Measurements from ENCODE around the gene RNPS1.
A peak's percentile ranks its signal among the peaks of the same experiment; 100 is the strongest.
"Not testable (repeated sequence)": the region's sequence is repeated elsewhere in the genome, so short reads cannot be mapped to it uniquely, and the experiment has no call there.

Gene RNPS1

DNA sequence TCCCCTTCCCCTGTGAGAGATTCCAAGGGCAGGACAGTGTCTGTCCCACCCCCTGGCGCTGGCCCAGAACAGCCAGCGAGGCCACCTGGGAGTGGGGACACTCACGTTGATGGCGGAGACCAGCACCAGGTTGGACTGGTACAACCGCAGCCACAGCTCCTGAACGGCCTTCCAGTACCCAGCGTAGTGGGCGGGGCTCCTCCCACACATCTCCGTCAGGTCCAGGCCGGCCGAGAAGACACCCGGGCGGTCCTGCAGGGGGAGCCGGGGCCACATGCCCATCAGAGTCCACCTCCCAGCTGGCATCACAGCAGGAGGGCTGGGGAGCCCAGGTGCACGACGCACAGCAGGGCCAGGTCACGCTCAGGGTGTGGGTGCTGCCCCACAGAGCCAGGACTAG lies 23.6 kb downstream of the RNPS1 start:
- H3K9ac ChIP-seq = 0 out of 22 replicates have a peak overlapping the region, but pooled peaks of 2 of the 11 experiments have one; percentile 1 to 6
- H3K4me2 ChIP-seq = no peak overlapping the region
- TF ChIP-seq Cebpa-rat (IDR thresholded peaks at IDR 0.05) = no peak
- no peaks in the 10 kb centered on the region for H3K27me3 ChIP-seq
- no peak overlapping the region for H3K27ac ChIP-seq
- peaks cover 53 to 99% (median 78%) of the 10 kb centered on the region in 11 experiments for H3K36me3 ChIP-seq
- no peak overlapping the region for H3K4me3 ChIP-seq
- peaks cover 9 to 76% (median 37%) of the 10 kb centered on the region in 11 experiments; a peak in 20 of 22 replicates for H4K20me1 ChIP-seq
- peaks cover under 1 to 19% (median 12%) of the 10 kb centered on the region in 10 experiments; a peak in 19 of 20 replicates for H3K4me1 ChIP-seq
- H3K9me3 ChIP-seq (replicated peaks in 1 of 11) = no peaks in the 10 kb centered on the region

DNA sequence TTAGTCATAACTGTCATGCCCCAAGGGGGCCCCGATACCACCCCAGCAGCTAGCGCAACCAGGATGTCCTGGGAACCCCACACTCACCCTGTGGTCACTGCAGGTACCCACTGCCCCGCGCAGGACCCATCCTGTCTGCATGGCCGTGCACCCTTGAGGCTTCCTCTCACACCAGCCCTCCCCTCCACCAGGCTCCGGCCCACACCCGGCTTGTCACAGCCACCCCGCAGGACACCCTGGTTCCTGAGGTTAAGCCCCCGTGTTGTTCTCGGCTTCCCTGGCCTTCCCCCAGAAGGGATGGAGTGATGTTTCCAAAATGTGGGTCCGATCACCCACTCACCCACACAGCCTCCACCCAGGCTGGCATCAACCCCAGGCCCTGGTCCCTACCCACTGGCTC lies 24.1 kb downstream of the RNPS1 start:
- Histone ChIP-seq H3K9ac (peak overlapping the region in 6 of 11 experiments; percentile 1 to 34 (median 12); a peak in 1 of 22 replicates), H3K36me3 (peaks cover 53 to 99% (median 79%) of the 10 kb centered on the region in 11 experiments), H3K27ac (no peak overlapping the region), H3K9me3 (replicated peaks in 1 of 11) (no peaks in the 10 kb centered on the region), H4K20me1 (peaks cover 9 to 81% (median 43%) of the 10 kb centered on the region in 11 experiments; a peak in 20 of 22 replicates), H3K4me2 (no peak overlapping the region; a peak in 1 of 22 replicates), H3K4me1 (peaks cover 0 to 19% (median 11%) of the 10 kb centered on the region in 10 experiments; a peak in 15 of 20 replicates), H3K4me3 (no peak overlapping the region), H3K27me3 (no peaks in the 10 kb centered on the region)
- no peak for TF ChIP-seq Cebpa-rat (IDR thresholded peaks at IDR 0.05)

DNA sequence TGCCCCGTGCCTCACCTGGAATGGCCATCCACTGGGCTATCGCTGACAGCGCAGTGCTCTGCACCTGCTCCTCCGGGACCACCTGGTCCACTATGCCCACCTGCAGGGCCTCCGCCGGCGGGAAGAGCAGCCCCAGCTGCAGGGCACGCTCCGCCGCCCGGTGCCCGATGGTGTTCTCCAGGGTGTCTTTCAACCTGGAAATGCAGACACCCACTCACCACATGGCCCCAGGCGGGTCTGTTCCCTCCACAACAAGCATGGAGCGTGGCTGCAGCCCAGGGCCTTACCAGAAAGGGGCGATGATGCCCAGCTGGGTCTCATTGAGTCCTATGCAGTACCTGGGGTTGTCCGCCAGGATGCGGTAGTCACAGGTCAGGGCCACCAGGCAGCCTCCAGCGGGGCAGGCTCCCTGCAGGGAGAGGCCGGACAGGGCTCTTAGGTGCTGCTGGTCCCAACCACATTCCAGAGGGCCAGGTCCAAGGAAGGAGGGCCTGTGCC lies 24.8 kb downstream of the RNPS1 start:
- Histone ChIP-seq H3K4me1 (peaks cover 0 to 19% (median 11%) of the 10 kb centered on the region in 10 experiments; a peak in 15 of 20 replicates), H3K9me3 (replicated peaks in 1 of 11) (no peaks in the 10 kb centered on the region), H3K4me2 (peak overlapping the region in 4 of 11 experiments; percentile 13 to 59 (median 52); a peak in 9 of 22 replicates), H3K9ac (peak overlapping the region in 3 of 11 experiments; percentile 9 to 34 (median 24); a peak in 3 of 22 replicates), H3K27me3 (peaks cover 0 to 6% (median 2%) of the 10 kb centered on the region in 11 experiments; a peak in 10 of 22 replicates), H4K20me1 (peaks cover 9 to 82% (median 50%) of the 10 kb centered on the region in 11 experiments; a peak in 21 of 22 replicates), H3K4me3 (no peak overlapping the region), H3K36me3 (peaks cover 53 to 94% (median 77%) of the 10 kb centered on the region in 11 experiments), H3K27ac (no peak overlapping the region)
- no peak for TF ChIP-seq Cebpa-rat (IDR thresholded peaks at IDR 0.05)

DNA sequence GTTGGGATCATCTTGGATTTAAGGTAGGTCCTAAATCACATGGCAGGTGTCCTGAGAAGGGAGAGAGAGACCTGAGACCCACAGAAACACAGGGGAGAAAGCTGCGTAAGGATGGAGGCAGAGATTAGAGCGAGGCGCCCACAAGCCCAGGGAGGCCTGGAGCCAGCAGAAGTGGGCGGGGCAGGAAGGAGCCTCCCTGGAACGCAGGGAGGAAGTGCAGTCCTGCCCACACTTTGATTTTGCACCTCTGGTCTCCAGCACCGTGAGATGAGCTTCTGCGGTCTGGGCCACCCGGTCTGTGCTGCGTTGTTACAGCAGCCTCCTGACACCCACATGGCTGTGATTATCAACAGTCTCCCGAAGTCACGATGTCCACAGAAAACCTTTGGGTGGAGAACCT lies 25.3 kb downstream of the RNPS1 start:
- H3K36me3 ChIP-seq = peaks cover 53 to 92% (median 74%) of the 10 kb centered on the region in 11 experiments
- peaks cover 9 to 86% (median 54%) of the 10 kb centered on the region in 11 experiments; a peak in 21 of 22 replicates for H4K20me1 ChIP-seq
- H3K27ac ChIP-seq = no peak overlapping the region
- peak overlapping the region in 4 of 11 experiments; percentile 13 to 59 (median 52); a peak in 7 of 22 replicates for H3K4me2 ChIP-seq
- no peak overlapping the region for H3K4me3 ChIP-seq
- peak overlapping the region in 1 of 11 experiments; percentile 9; a peak in 2 of 22 replicates for H3K9ac ChIP-seq
- peaks cover 0 to 19% (median 11%) of the 10 kb centered on the region in 10 experiments; a peak in 15 of 20 replicates for H3K4me1 ChIP-seq
- H3K9me3 ChIP-seq (replicated peaks in 1 of 11) = no peaks in the 10 kb centered on the region
- no peak for TF ChIP-seq Cebpa-rat (IDR thresholded peaks at IDR 0.05)
- peaks cover 3 to 10% (median 7%) of the 10 kb centered on the region in 11 experiments; a peak in 20 of 22 replicates for H3K27me3 ChIP-seq

DNA sequence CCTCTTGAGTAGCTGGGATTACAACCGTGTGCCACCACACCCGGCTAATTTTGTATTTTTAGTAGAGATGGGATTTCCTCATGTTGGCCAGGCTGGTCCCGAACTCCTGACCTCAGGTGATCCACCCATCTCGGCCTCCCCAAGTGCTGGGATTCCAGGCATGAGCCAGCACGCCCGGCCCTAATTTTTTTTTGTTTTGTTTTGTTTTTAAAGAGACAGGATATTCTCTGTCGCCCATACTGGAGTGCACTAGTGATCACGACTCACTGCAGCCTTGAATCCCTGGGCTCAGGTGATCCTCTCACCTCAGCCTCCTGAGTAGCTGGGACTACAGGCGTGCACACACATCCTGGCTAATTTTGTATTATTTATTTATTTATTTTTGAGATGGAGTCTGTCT lies 27.6 kb downstream of the RNPS1 start:
- not testable (repeated sequence) for H3K4me3 ChIP-seq; H3K9me3 ChIP-seq (replicated peaks in 1 of 11); H3K27ac ChIP-seq; H3K4me2 ChIP-seq; H3K9ac ChIP-seq
- H3K27me3 ChIP-seq = peaks cover 19 to 33% (median 25%) of the 10 kb centered on the region in 11 experiments
- H3K4me1 ChIP-seq = peaks cover 0 to 19% (median 11%) of the 10 kb centered on the region in 10 experiments; a peak in 15 of 20 replicates
- peaks cover 14 to 93% (median 75%) of the 10 kb centered on the region in 11 experiments; a peak in 21 of 22 replicates for H4K20me1 ChIP-seq
- H3K36me3 ChIP-seq = peaks cover 43 to 89% (median 70%) of the 10 kb centered on the region in 11 experiments

DNA sequence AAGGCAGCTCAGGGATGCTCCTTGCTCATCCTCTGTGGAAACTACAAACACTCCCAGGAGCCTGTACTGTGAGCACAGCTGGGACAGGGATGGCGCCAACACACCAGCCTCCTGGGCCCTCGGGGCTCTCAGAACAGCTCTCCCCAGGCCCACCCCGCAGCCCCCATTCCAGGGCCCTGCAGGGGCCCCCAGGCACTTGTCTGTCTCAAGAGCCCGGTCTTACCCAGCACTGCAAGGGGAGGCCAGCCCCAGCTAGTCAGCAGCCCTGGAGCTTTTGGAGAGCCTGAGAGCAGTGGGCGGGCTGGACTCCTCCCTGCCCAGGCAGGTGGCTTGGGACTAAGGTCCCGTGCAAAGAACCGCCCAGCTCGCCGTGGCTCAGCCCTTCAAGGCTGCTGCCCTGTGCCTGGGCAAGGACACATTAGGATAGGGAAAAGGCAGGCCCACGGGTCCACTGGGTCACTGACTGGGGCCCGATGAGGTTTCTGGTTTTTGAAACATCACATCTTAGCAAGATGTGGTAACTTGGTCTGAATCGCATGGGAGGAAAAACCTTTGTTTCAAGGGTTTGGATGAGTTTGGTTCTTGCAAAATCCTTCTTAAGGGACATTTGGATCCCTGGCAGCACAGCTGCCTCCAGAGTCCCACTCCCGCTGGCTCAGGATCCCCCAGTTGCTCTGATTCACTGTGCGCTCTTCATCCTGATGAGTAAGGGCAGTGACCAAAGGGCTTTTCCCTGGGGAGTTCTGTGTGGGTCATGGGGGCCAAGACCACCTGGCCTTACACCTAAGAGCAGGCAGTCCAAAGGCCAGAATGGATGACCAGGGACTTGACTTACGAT lies 28.9 kb downstream of the RNPS1 start:
- no peak overlapping the region for H3K27ac ChIP-seq
- H3K9ac ChIP-seq = peak overlapping the region in 1 of 11 experiments; percentile 8; a peak in 1 of 22 replicates
- peaks cover 3 to 18% (median 13%) of the 10 kb centered on the region in 10 experiments for H3K4me1 ChIP-seq
- peaks cover 18 to 91% (median 77%) of the 10 kb centered on the region in 11 experiments; a peak in 21 of 22 replicates for H4K20me1 ChIP-seq
- H3K4me2 ChIP-seq = no peak overlapping the region
- H3K4me3 ChIP-seq = no peak overlapping the region
- peaks cover 19 to 37% (median 25%) of the 10 kb centered on the region in 11 experiments for H3K27me3 ChIP-seq
- no peak for TF ChIP-seq Cebpa-rat (IDR thresholded peaks at IDR 0.05)
- H3K36me3 ChIP-seq = peaks cover 42 to 88% (median 68%) of the 10 kb centered on the region in 11 experiments
- H3K9me3 ChIP-seq (replicated peaks in 1 of 11) = no peaks in the 10 kb centered on the region

DNA sequence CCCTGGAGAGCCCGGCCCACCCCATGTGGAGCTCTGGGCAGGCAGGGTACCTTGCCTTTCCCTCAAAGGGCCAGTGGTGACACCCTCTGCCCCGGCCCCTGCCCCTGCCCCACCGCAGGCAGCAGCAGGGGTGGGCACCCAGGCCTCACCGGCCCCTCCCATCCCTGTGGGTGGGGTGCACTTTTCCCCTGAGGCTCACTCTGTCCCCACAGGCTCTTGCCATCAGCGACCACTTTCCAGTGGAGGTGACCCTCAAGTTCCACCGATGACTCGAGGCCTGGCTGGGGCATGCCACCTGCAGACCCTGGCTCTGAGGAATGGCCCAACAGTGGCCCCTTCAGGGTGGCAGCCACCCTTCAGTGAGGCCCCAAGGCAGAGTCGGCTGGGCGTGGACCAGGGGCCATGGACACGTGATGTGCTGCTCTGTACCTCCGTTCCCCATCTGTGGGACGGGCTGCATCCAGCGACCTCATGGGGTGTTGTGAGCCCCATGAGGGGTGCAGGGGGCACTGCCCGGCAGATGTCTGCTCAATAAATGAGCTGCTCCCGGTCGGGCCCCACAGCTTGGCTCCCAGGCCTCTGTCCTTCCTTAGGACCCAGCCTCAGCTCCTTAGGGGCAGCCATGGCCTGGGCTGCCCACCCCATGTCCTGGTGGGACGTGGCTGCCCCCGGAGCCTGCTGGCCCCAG lies 29.6 kb downstream of the RNPS1 start:
- Histone ChIP-seq H3K4me1 (peaks cover 7 to 19% (median 13%) of the 10 kb centered on the region in 10 experiments), H3K27ac (no peak overlapping the region), H3K4me3 (no peak overlapping the region)

DNA sequence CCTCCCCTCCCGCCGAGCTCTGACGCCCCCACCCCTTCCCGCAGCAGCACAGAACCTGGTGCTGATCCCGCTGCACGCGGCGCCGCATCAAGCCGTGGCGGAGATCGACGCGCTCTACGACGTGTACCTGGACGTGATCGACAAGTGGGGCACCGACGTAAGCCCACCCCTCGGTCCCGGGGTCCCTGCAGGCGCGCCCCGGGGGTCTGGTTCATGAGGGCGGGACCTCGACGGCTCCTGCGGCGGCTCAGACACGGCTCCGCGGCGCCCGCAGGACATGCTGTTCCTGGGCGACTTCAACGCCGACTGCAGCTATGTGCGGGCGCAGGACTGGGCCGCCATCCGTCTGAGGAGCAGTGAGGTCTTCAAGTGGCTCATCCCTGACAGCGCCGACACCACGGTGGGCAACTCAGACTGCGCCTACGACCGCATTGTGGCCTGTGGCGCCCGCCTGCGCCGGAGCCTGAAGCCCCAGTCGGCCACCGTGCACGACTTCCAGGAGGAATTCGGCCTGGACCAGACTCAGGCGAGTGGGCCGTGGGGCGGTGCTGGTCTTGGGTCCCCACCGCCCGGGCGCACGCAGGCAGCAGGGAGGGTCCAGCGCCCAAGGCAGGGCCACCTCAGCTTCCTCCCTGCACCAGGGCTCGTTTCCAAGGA lies 30.3 kb downstream of the RNPS1 start:
- Histone ChIP-seq H3K4me3 (no peak overlapping the region), H3K9ac (no peak overlapping the region), H3K27me3 (peaks cover 19 to 37% (median 25%) of the 10 kb centered on the region in 11 experiments), H3K4me2 (no peak overlapping the region), H3K27ac (no peak overlapping the region), H4K20me1 (peaks cover 16 to 91% (median 75%) of the 10 kb centered on the region in 11 experiments; a peak in 21 of 22 replicates), H3K36me3 (peaks cover 42 to 88% (median 68%) of the 10 kb centered on the region in 11 experiments), H3K9me3 (replicated peaks in 1 of 11) (no peaks in the 10 kb centered on the region), H3K4me1 (peaks cover 3 to 16% (median 12%) of the 10 kb centered on the region in 10 experiments)
- TF ChIP-seq Cebpa-rat (IDR thresholded peaks at IDR 0.05) = no peak

More for the DNA sequence above, 29.6 kb downstream of the RNPS1 start:
- peaks cover 42 to 88% (median 68%) of the 10 kb centered on the region in 11 experiments for H3K36me3 ChIP-seq
- TF ChIP-seq Cebpa-rat (IDR thresholded peaks at IDR 0.05) = no peak
- H4K20me1 ChIP-seq = peaks cover 21 to 91% (median 77%) of the 10 kb centered on the region in 11 experiments; a peak in 21 of 22 replicates
- no peak overlapping the region for H3K4me2 ChIP-seq
- H3K9me3 ChIP-seq (replicated peaks in 1 of 11) = no peaks in the 10 kb centered on the region
- H3K27me3 ChIP-seq = peaks cover 19 to 37% (median 25%) of the 10 kb centered on the region in 11 experiments
- H3K9ac ChIP-seq = peak overlapping the region in 1 of 11 experiments; percentile 8; a peak in 1 of 22 replicates

Data from BLaER1 treated with 17β-estradiol and CSF1 and Interleukin-3, amounts not matched to agents 10 nM and 100 nM (cell line).